H1 (cell line): Measurements from ENCODE around the gene SNCAIP. TPM values are rescaled to one million over a fixed set of nuclear protein-coding genes. Genes with fewer than 3 reads are reported as not detected.
"Not testable (repeated sequence)": the region's sequence is repeated elsewhere in the genome, so short reads cannot be mapped to it uniquely, and the experiment has no call there.

ENCODE experiments used
- CTCF ChIA-PET: fragments of 300-600 bp; sonication (Branson Sonifier 250); formaldehyde crosslinking; loops from one replicate; lab custom pipeline; 2021; ENCODE audit not compliant: partially characterized antibody; lab: Charles Lee
- POLR2A ChIA-PET: fragments of 300-600 bp; sonication (Branson Sonifier 250); formaldehyde crosslinking; loops from one replicate; lab custom pipeline; 2021; ENCODE audit warnings: inconsistent platforms; ENCODE audit not compliant: partially characterized antibody; lab: Charles Lee
- DNase-seq, 2 experiments: peaks; one replicate each; pipeline versions ENCODE4 v3.0.0 to v3.0.0-alpha.2; 2010 to 2022; ENCODE audit warnings: low spot score in 2 of 2, low read depth in 1 of 2, mixed read lengths in 1 of 2
- FAIRE-seq: peaks from 2 replicates; lab custom pipeline; 2011; peaks lifted over from hg19 to GRCh38; lab: Jason Lieb, UNC
- H2AFZ ChIP-seq: 2 replicates; pipeline ENCODE4 v1.8.1; 2012; ENCODE audit warnings: low read length, inconsistent platforms
- H2AK5ac ChIP-seq: 2 replicates; pipeline ENCODE4 v1.6.1; 2013; ENCODE audit warnings: low read depth, low read length
- H2BK120ac ChIP-seq: replicated peaks from 2 replicates; pipeline ENCODE3; 2013; ENCODE audit warnings: low read depth, low read length, inconsistent platforms
- H2BK12ac ChIP-seq: 2 replicates; pipeline ENCODE4 v1.6.1; 2013; ENCODE audit warnings: low read depth, low read length
- H2BK15ac ChIP-seq: 2 replicates; pipeline ENCODE4 v1.6.1; 2013; ENCODE audit warnings: low read length
- H2BK20ac ChIP-seq: 2 replicates; pipeline ENCODE4 v1.6.1; 2013; ENCODE audit warnings: low read length
- H2BK5ac ChIP-seq: 2 replicates; pipeline ENCODE4 v1.6.1; 2013; ENCODE audit warnings: low read depth, low read length
- H3K14ac ChIP-seq: 2 replicates; pipeline ENCODE4 v1.6.1; 2013; ENCODE audit warnings: inconsistent platforms; ENCODE audit not compliant: insufficient read length
- H3K18ac ChIP-seq: 2 replicates; pipeline ENCODE4 v1.6.1; 2013; ENCODE audit warnings: low read length; ENCODE audit errors: extremely low read depth
- H3K23ac ChIP-seq: 2 replicates; pipeline ENCODE4 v1.6.1; 2013; ENCODE audit warnings: inconsistent platforms; ENCODE audit not compliant: insufficient read length
- H3K23me2 ChIP-seq: 2 replicates; pipeline ENCODE4 v1.6.1; 2013; ENCODE audit warnings: low read depth, low read length
- H3K27ac ChIP-seq: 2 replicates; pipeline ENCODE4 v1.6.1; 2011; ENCODE audit warnings: low read depth, low read length, inconsistent platforms
- H3K27me3 ChIP-seq, 4 experiments: replicated peaks in 1 of 4; 1 replicate in 1 of 4; 2 replicates in 3 of 4; pipeline versions ENCODE4 v1.6.1 to v1.8.1; 2011 to 2013; ENCODE audit warnings: low read length in 3 of 4, mild to moderate bottlenecking in 3 of 4, inconsistent platforms in 2 of 4, mixed read lengths in 2 of 4, moderate library complexity in 1 of 4; ENCODE audit not compliant: control insufficient read depth in 3 of 4, insufficient read depth in 3 of 4; ENCODE audit errors: extremely low read depth in 1 of 4
- H3K36me3 ChIP-seq, 4 experiments: 2 replicates each; pipeline versions ENCODE4 v1.6.1 to v1.8.1; 2011 to 2013; ENCODE audit warnings: mild to moderate bottlenecking in 4 of 4, low read length in 3 of 4, moderate library complexity in 2 of 4, control low read depth in 1 of 4, inconsistent platforms in 1 of 4; ENCODE audit not compliant: insufficient read depth in 4 of 4, control insufficient read depth in 2 of 4
- H3K4ac ChIP-seq: replicated peaks from 2 replicates; pipeline ENCODE3; 2013; ENCODE audit warnings: low read length, low read depth, mixed read lengths, inconsistent platforms; ENCODE audit not compliant: insufficient read length
- H3K4me1 ChIP-seq, 4 experiments: replicated peaks in 1 of 4; 1 replicate in 1 of 4; 2 replicates in 3 of 4; pipeline versions ENCODE4 v1.6.1 to v1.8.1; 2011 to 2013; ENCODE audit warnings: low read length in 3 of 4, inconsistent platforms in 2 of 4, mixed read lengths in 1 of 4; ENCODE audit not compliant: insufficient read depth in 4 of 4, control insufficient read depth in 3 of 4
- H3K4me2 ChIP-seq, 2 experiments: 2 replicates each; pipeline versions ENCODE4 v1.6.1 to v1.8.1; 2011 to 2013; ENCODE audit warnings: low read depth in 2 of 2, low read length in 2 of 2, control low read depth in 1 of 2, inconsistent platforms in 1 of 2, mild to moderate bottlenecking in 1 of 2; ENCODE audit not compliant: insufficient read depth in 1 of 2
- H3K4me3 ChIP-seq, 4 experiments: fragments of 200-600, 300-600 bp in 1 of 4; sonication (generic), shearing (Covaris generic), sonication (Bioruptor Twin) in 1 of 4; 2 replicates each; pipeline versions ENCODE4 v1.5.1 to v1.8.1; 2011 to 2016; ENCODE audit warnings: low read length in 4 of 4, low read depth in 3 of 4, control low read depth in 2 of 4, inconsistent platforms in 2 of 4, mild to moderate bottlenecking in 2 of 4, mixed read lengths in 1 of 4, moderate library complexity in 1 of 4; ENCODE audit not compliant: insufficient read depth in 2 of 4; ENCODE audit errors: extremely low read depth in 1 of 4
- H3K56ac ChIP-seq: replicated peaks from 2 replicates; pipeline ENCODE3; 2013; ENCODE audit warnings: low read depth, mild to moderate bottlenecking, mixed read lengths, low read length, inconsistent platforms; ENCODE audit not compliant: insufficient read length
- H3K79me1 ChIP-seq: 2 replicates; pipeline ENCODE4 v1.6.1; 2013; ENCODE audit warnings: low read depth, low read length, control low read depth
- H3K79me2 ChIP-seq, 2 experiments: 2 replicates each; pipeline versions ENCODE4 v1.6.1 to v1.8.1; 2012 to 2013; ENCODE audit warnings: low read length in 2 of 2, mild to moderate bottlenecking in 2 of 2, inconsistent platforms in 1 of 2; ENCODE audit not compliant: insufficient read depth in 2 of 2, control insufficient read depth in 1 of 2
- H3K9ac ChIP-seq, 4 experiments: replicated peaks in 1 of 4; 1 replicate in 1 of 4; 2 replicates in 3 of 4; pipeline versions ENCODE4 v1.6.1 to v1.8.1; 2011 to 2013; ENCODE audit warnings: low read depth in 3 of 4, low read length in 3 of 4, control low read depth in 2 of 4, mild to moderate bottlenecking in 2 of 4, moderate library complexity in 2 of 4, inconsistent platforms in 1 of 4; ENCODE audit errors: extremely low read depth in 1 of 4
- H3K9me3 ChIP-seq, 2 experiments: 2 replicates each; pipeline versions ENCODE4 v1.6.1 to v1.8.1; 2012 to 2013; ENCODE audit warnings: mild to moderate bottlenecking in 2 of 2, moderate library complexity in 2 of 2, control low read depth in 1 of 2, inconsistent platforms in 1 of 2, low read depth in 1 of 2, low read length in 1 of 2, mixed read lengths in 1 of 2; ENCODE audit not compliant: insufficient read depth in 2 of 2
- H4K20me1 ChIP-seq, 2 experiments: replicated peaks in 1 of 2; 2 replicates each; pipeline versions ENCODE3 to v1.8.1; 2011 to 2013; ENCODE audit warnings: inconsistent platforms in 2 of 2, low read length in 2 of 2, mild to moderate bottlenecking in 1 of 2; ENCODE audit not compliant: insufficient read depth in 2 of 2, control insufficient read depth in 1 of 2
- H4K5ac ChIP-seq: 2 replicates; pipeline ENCODE4 v1.6.1; 2013; ENCODE audit warnings: low read length, low read depth, mixed read lengths, inconsistent platforms; ENCODE audit not compliant: insufficient read length
- H4K8ac ChIP-seq: 2 replicates; pipeline ENCODE4 v1.8.0; 2013; ENCODE audit warnings: mild to moderate bottlenecking, moderate library complexity, low read length, inconsistent platforms; ENCODE audit not compliant: insufficient read depth; ENCODE audit errors: extremely low read depth
- H4K91ac ChIP-seq: replicated peaks from 2 replicates; pipeline ENCODE3; 2013; ENCODE audit warnings: low read length, mixed read lengths, inconsistent platforms; ENCODE audit not compliant: insufficient read length
- TCF12 ChIP-seq: IDR thresholded peaks from 2 replicates; pipeline ENCODE4 v1.6.1; 2011; ENCODE audit warnings: low read depth, mild to moderate bottlenecking, low read length
- WGBS, 2 experiments: shearing (Covaris generic) in 1 of 2; methylation state at CpG; one replicate each; pipeline versions ENCODE4 v1.1.6 to v1.1.7; 2013 to 2015; ENCODE audit warnings: low lambda C conversion rate in 2 of 2, mixed read lengths in 2 of 2, inconsistent platforms in 1 of 2, low coverage in 1 of 2, missing lambda C conversion rate in 1 of 2; ENCODE audit not compliant: insufficient replicate concordance in 2 of 2, insufficient coverage in 1 of 2, insufficient read length in 1 of 2; ENCODE audit errors: extremely low coverage in 1 of 2, missing lambda C conversion rate in 1 of 2; 5-methylcytosine and 5-hydroxymethylcytosine counted together
- polyA plus RNA-seq, 7 experiments: library from polyadenylated mRNA; depleted of rRNA in 3 of 7; stranded (reverse) in 5 of 7; unstranded in 2 of 7; fragments of >200 nt in 5 of 7; fragments of 200-250 nt in 2 of 7; gene quantifications; 1 replicate in 5 of 7; 2 replicates in 1 of 7; 4 replicates in 1 of 7; pipeline versions ENCODE4 v1.2.1 to v1.2.3, GENCODE V29; 2011 to 2013; ENCODE audit warnings: missing spikeins in 2 of 7, mixed read lengths in 2 of 7
- total RNA-seq: library from RNA; stranded (reverse); fragmentation: NEBNext Ultra II Directional; extraction: Animal tissue kit (Norgen Biotek cat#: 25700); gene quantifications from 2 replicates; pipeline ENCODE4 v1.2.1, GENCODE V29; 2021

The SNCAIP gene
- total and polyA plus RNA-seq, 2 of the 8 experiments (the other 6 are each of a cell fraction or from before 2014, with no cell fraction given), result 3.9 to 9.0 TPM

GRCh38 chr5:122377026-122377425 lies 65.0 kb downstream of the SNCAIP start:
- no peak overlapping the region for H2BK12ac ChIP-seq
- H2BK20ac ChIP-seq, result no peak overlapping the region
- ChIA-PET CTCF (interaction anchor here (0.7 kb wide), 1 partner anchor 21 kb away, joined by 4 read pairs; no protein-coding TSS in a partner anchor), POLR2A (no interaction called here)
- WGBS, 2 experiments, result 96% methylated on average over 1 of the region's 1 CpG; no CpG with 5 or more reads in 1 of the 2 experiments
- no peak overlapping the region for H2BK15ac ChIP-seq
- H3K23ac ChIP-seq, result no peak overlapping the region
- no peak overlapping the region for H3K56ac ChIP-seq
- H3K27me3 ChIP-seq, result no peaks in the 10 kb centered on the region
- H4K91ac ChIP-seq, result no peak overlapping the region
- H3K9ac ChIP-seq, result no peak overlapping the region
- H2BK5ac ChIP-seq, result no peak overlapping the region
- TF ChIP-seq TCF12, result no peak
- H3K79me2 ChIP-seq, result no peaks in the 10 kb centered on the region
- no peak overlapping the region for H4K8ac ChIP-seq
- H3K23me2 ChIP-seq, result no peaks in the 10 kb centered on the region
- no peak overlapping the region for H3K14ac ChIP-seq
- FAIRE-seq (no peak), DNase-seq (no peak)
- H2BK120ac ChIP-seq, result no peak overlapping the region
- no peak overlapping the region for H2AK5ac ChIP-seq
- H3K9me3 ChIP-seq, result no peaks in the 10 kb centered on the region
- H3K79me1 ChIP-seq, result no peaks in the 10 kb centered on the region
- no peak overlapping the region for H4K5ac ChIP-seq
- no peak overlapping the region for H3K4me2 ChIP-seq
- H3K4me3 ChIP-seq, result no peak overlapping the region
- no peaks in the 10 kb centered on the region for H4K20me1 ChIP-seq
- no peak overlapping the region for H3K18ac ChIP-seq
- H3K27ac ChIP-seq, result no peak overlapping the region
- no peaks in the 10 kb centered on the region for H3K36me3 ChIP-seq
- H3K4ac ChIP-seq, result no peak overlapping the region
- no peak overlapping the region for H2AFZ ChIP-seq
- H3K4me1 ChIP-seq, result no peaks in the 10 kb centered on the region

- not testable (repeated sequence) for H2BK120ac ChIP-seq, H2AK5ac ChIP-seq, H3K79me2 ChIP-seq, H3K9ac ChIP-seq, H4K5ac ChIP-seq, H2BK5ac ChIP-seq, H4K91ac ChIP-seq, H3K56ac ChIP-seq, H3K27ac ChIP-seq, H2BK15ac ChIP-seq, H3K4ac ChIP-seq, H2BK20ac ChIP-seq, H2BK12ac ChIP-seq, H3K36me3 ChIP-seq, H3K4me1 ChIP-seq, H3K4me3 ChIP-seq, H3K79me1 ChIP-seq, H2AFZ ChIP-seq, FAIRE-seq, H3K23me2 ChIP-seq, H3K9me3 ChIP-seq, H3K23ac ChIP-seq, H4K8ac ChIP-seq, H4K20me1 ChIP-seq, H3K14ac ChIP-seq, H3K18ac ChIP-seq, H3K4me2 ChIP-seq, H3K27me3 ChIP-seq
- POLR2A ChIA-PET, result interaction anchor here (0.6 kb wide), 1 partner anchor 17 kb away, joined by 3 read pairs; no protein-coding TSS in a partner anchor
- WGBS, 2 experiments, result 51% methylated on average over 13 of the region's 16 CpGs; no CpG with 5 or more reads in 1 of the 2 experiments
- CTCF ChIA-PET, result interaction anchor here (0.8 to 1.3 kb wide), 2 partner anchors 20 to 146 kb away, joined by 3 read pairs; no protein-coding TSS in a partner anchor
- DNase-seq, result peak in 1 of 2 experiments; percentile 72
These were observed 70.9 kb downstream of the SNCAIP start for GRCh38 chr5:122382938-122383337.
